GM13977 (cell line): ENCODE data around the gene CRHR1.

ENCODE experiments used
- DNase-seq: peaks from one replicate; pipeline ENCODE4 v3.0.0; 2012; ENCODE audit warnings: low spot score
- in situ Hi-C: fragments of 300-500 bp; cut with MboI; formaldehyde crosslinking; loops from one replicate; pipeline ENCODE4 v1.12.0; 2022; ENCODE audit warnings: low sequenced_read_pairs, low pct_unique_long_range_greater_than_20kb, mixed read lengths, inconsistent platforms; ENCODE audit not compliant: unreplicated experiment
- TF ChIP-seq, protein P1 (sequence below): IDR thresholded peaks from 2 replicates; pipeline ENCODE4 v1.5.1; 2012; ENCODE audit warnings: mild to moderate bottlenecking, control low read depth; ENCODE audit not compliant: insufficient read depth; ENCODE audit errors: extremely low read depth, missing control alignments

Gene CRHR1

DNA sequence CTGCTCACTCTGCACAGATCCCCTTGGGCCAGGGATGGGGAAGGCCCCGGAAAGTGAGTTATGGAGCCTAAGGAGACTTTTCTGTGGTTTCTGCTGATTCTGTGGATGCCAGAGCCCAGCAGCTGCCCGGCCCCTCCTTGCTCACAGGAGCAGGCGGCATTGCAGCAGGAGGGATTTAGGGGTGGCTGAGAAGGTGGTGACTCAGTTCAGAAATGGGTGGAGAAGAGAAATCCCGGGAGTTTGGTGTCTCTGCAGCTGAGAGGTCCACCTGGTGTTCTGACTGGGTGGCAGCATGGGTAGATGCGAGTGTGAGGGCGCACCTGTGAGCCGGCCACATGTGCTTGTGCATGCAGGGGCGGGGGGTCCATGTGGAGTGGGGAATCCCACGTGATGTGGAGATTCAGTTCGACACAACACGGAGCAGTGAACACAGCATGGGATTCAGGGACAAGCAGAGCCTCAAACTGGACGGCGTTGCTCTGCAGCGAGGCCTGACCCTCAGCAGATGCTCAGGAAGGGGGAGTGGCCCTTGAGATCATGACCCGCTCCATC lies 44.5 kb downstream of the CRHR1 start:
- TF ChIP-seq, protein P1, sequence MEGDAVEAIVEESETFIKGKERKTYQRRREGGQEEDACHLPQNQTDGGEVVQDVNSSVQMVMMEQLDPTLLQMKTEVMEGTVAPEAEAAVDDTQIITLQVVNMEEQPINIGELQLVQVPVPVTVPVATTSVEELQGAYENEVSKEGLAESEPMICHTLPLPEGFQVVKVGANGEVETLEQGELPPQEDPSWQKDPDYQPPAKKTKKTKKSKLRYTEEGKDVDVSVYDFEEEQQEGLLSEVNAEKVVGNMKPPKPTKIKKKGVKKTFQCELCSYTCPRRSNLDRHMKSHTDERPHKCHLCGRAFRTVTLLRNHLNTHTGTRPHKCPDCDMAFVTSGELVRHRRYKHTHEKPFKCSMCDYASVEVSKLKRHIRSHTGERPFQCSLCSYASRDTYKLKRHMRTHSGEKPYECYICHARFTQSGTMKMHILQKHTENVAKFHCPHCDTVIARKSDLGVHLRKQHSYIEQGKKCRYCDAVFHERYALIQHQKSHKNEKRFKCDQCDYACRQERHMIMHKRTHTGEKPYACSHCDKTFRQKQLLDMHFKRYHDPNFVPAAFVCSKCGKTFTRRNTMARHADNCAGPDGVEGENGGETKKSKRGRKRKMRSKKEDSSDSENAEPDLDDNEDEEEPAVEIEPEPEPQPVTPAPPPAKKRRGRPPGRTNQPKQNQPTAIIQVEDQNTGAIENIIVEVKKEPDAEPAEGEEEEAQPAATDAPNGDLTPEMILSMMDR: no peak
- no peak for DNase-seq
- in situ Hi-C loops: loop anchor here (10.0 kb wide), 1 partner anchor 184 kb away; no protein-coding TSS in a partner anchor

GRCh38 chr17:45833920-45834319 lies 49.8 kb downstream of the CRHR1 start:
- in situ Hi-C loops: no loop called here

GRCh38 chr17:45834471-45835396 lies 50.6 kb downstream of the CRHR1 start:
- in situ Hi-C loops: no loop called here
- DNase-seq: no peak
- TF ChIP-seq, protein P1: no peak

More at GRCh38 chr17:45833920-45834319, 49.8 kb downstream of the CRHR1 start:
- TF ChIP-seq, protein P1: no peak
- no peak for DNase-seq

DNA sequence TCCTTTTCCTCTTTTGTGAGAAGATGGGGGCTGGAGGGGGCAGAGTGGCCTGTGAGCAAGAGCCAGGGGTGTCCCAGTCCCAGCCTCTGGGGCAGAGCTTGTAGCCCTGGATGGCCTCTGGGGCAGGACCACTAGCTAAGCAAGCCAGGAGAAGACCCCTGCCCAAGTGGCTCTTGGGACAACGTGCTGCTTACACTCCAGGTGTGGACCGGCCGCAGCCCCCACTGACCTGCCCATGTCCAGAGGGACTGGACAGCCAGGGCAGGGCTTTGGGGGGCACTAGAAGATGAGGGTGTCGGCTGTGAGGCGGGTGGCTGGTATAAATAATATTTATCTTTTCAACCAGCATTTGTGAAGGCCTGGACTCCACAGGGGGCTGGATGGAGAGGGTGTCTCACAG lies 51.4 kb downstream of the CRHR1 start:
- no peak for DNase-seq
- TF ChIP-seq, protein P1: no peak
- in situ Hi-C loops: no loop called here

DNA sequence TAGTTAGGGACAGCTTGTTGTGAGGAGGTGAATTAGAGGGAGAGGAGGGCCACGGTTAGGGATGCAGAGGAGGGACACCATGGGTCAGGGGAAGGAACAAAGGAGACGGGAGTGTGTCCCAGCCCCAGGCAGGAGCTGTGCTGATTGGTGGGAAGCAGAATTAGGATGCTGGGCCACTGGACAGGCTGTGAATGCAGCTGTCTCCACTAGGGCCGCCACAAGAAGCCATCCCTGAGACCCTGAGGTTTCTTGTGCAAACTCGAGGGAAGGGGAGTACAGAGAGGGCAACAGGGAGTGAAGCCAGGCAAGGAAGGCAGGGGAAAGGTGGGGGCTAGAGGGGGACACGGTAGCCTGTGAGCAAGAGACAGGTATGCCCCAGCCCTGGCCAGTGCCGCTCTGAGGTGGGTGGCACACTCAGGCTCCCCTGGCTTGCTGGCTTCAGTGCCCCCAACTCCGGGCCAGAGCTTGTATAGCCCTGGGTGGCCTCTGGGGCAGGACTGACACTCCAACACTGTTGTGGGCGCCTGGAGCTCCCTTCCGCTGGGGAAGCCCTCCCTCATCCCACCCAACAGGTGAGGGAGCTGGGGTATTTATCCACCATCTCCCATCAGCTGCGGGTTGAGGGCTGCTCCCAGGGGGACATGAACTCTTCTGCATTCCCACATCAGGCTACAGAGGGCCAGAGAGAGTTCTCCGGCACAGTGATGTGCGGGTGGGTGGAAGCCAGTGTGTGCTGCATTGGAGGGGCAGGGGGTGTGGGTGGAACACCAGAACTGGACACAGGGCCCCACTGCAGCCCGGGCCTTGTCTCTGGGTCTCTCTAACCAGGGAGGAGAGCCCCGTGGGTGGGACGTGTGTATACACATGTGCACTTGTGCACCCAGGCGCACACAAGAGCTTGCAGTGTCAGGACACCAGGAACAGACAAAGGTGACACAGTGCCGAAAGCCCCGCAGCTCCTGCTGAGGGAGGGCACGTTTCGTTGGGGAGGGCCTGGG lies 52.2 kb downstream of the CRHR1 start:
- in situ Hi-C loops: no loop called here
- DNase-seq: no peak
- TF ChIP-seq, protein P1: no peak

- TF ChIP-seq, protein P1: no peak
- in situ Hi-C loops: no loop called here
- DNase-seq: no peak
Measured at GRCh38 chr17:45837187-45837586, 53.1 kb downstream of the CRHR1 start.
